Chondrocyte (in vitro differentiated cells): ENCODE data around the gene RTL1. TPM values are rescaled to one million over a fixed set of nuclear protein-coding genes. Genes with fewer than 3 reads are reported as not detected.

Experiments used
- DNase-seq: peaks from one replicate; pipeline ENCODE4 v3.0.0; 2021; ENCODE audit warnings: mixed read lengths, low spot score
- H3K27ac Mint-ChIP-seq: one replicate; pipeline ENCODE4 v1.8.0; 2021; ENCODE audit warnings: mild to moderate bottlenecking, moderate library complexity, mixed read lengths; ENCODE audit not compliant: unreplicated experiment
- H3K27me3 Mint-ChIP-seq: 2 replicates; pipeline ENCODE4 v1.8.0; 2021; ENCODE audit warnings: low read depth, mixed read lengths
- H3K36me3 Mint-ChIP-seq: 2 replicates; pipeline ENCODE4 v1.8.0; 2021; ENCODE audit warnings: low read depth, mixed read lengths
- H3K4me1 Mint-ChIP-seq: 2 replicates; pipeline ENCODE4 v1.8.0; 2021; ENCODE audit warnings: low read depth, mild to moderate bottlenecking, mixed read lengths
- H3K4me3 Mint-ChIP-seq: one replicate; pipeline ENCODE4 v1.8.0; 2021; ENCODE audit warnings: mild to moderate bottlenecking, moderate library complexity, mixed read lengths; ENCODE audit not compliant: unreplicated experiment
- H3K9me3 Mint-ChIP-seq: 2 replicates; pipeline ENCODE4 v1.8.0; 2021; ENCODE audit warnings: low read depth, mixed read lengths
- CTCF ChIP-seq: fragments of 200-600 bp; sonication (generic); IDR thresholded peaks from 2 replicates; pipeline ENCODE4 v1.5.0; 2021; ENCODE audit warnings: antibody characterized with exemption, mild to moderate bottlenecking, moderate library complexity
- total RNA-seq: library from RNA; stranded (reverse); gene quantifications from 3 replicates; pipeline ENCODE4 v1.2.1, GENCODE V29; 2021

Gene RTL1
- total RNA-seq, 1 donor from 2014 or later: 0.02 TPM

GRCh38 chr14:100884456-100884855 lies 19.1 kb downstream of the RTL1 start:
- peaks cover 10% of the 10 kb centered on the region for H3K9me3 Mint-ChIP-seq
- no peak for TF ChIP-seq CTCF
- H3K27me3 Mint-ChIP-seq: peaks cover 17% of the 10 kb centered on the region
- H3K36me3 Mint-ChIP-seq: peaks cover 3% of the 10 kb centered on the region
- no peak overlapping the region for H3K4me3 Mint-ChIP-seq
- H3K27ac Mint-ChIP-seq: no peak overlapping the region
- peaks cover 11% of the 10 kb centered on the region for H3K4me1 Mint-ChIP-seq
- DNase-seq: peak; percentile 52

- Mint-ChIP-seq H3K27ac (no peak overlapping the region), H3K4me3 (no peak overlapping the region), H3K9me3 (peaks cover 10% of the 10 kb centered on the region), H3K4me1 (peaks cover 11% of the 10 kb centered on the region), H3K36me3 (peaks cover 3% of the 10 kb centered on the region), H3K27me3 (peaks cover 17% of the 10 kb centered on the region)
- no peak for TF ChIP-seq CTCF
- peak; percentile 58 for DNase-seq
These were observed 19.8 kb downstream of the RTL1 start for GRCh38 chr14:100883789-100884101.

- Mint-ChIP-seq H3K9me3 (peaks cover 10% of the 10 kb centered on the region), H3K4me1 (peaks cover 11% of the 10 kb centered on the region), H3K27me3 (peaks cover 17% of the 10 kb centered on the region), H3K36me3 (peaks cover 3% of the 10 kb centered on the region), H3K27ac (no peak overlapping the region), H3K4me3 (no peak overlapping the region)
- DNase-seq: peak; percentile 77
- no peak for TF ChIP-seq CTCF
These were observed 20.3 kb downstream of the RTL1 start for GRCh38 chr14:100882991-100883788.

- H3K4me1 Mint-ChIP-seq: peaks cover 2% of the 10 kb centered on the region
- H3K36me3 Mint-ChIP-seq: peaks cover 3% of the 10 kb centered on the region
- H3K4me3 Mint-ChIP-seq: no peak overlapping the region
- DNase-seq: peak; percentile 72
- no peak for TF ChIP-seq CTCF
- H3K27me3 Mint-ChIP-seq: peaks cover 17% of the 10 kb centered on the region
- no peak overlapping the region for H3K27ac Mint-ChIP-seq
- H3K9me3 Mint-ChIP-seq: peaks cover 10% of the 10 kb centered on the region
These were observed 21.2 kb downstream of the RTL1 start for GRCh38 chr14:100882026-100882967.
